T-helper 22 cell (primary cell): Measurements from ENCODE around the gene TTLL12.

Source experiments
- DNase-seq: peaks from one replicate; pipeline ENCODE4 v3.0.0-alpha.2; 2020; ENCODE audit warnings: low read depth

Gene TTLL12

GRCh38 chr22:43172191-43172590, 14.7 kb downstream of the TTLL12 start:
- DNase-seq: no peak

- DNase-seq: no peak
These were observed 15.3 kb downstream of the TTLL12 start for GRCh38 chr22:43171607-43172006.

GRCh38 chr22:43171019-43171491, 15.9 kb downstream of the TTLL12 start:
- no peak for DNase-seq

GRCh38 chr22:43170131-43170480, 16.8 kb downstream of the TTLL12 start:
- no peak for DNase-seq

- DNase-seq: no peak
These were observed 17.4 kb downstream of the TTLL12 start for GRCh38 chr22:43169310-43170130.

- no peak for DNase-seq
These were observed 18.2 kb downstream of the TTLL12 start for GRCh38 chr22:43168471-43169309.

GRCh38 chr22:43167001-43167589, 19.8 kb downstream of the TTLL12 start:
- DNase-seq: no peak

- DNase-seq: no peak
These were observed 20.6 kb downstream of the TTLL12 start for GRCh38 chr22:43166132-43166930.

- no peak for DNase-seq
These were observed 22.3 kb downstream of the TTLL12 start for GRCh38 chr22:43164636-43165035.

- no peak for DNase-seq
These were observed 23.6 kb downstream of the TTLL12 start for GRCh38 chr22:43163241-43163795.

GRCh38 chr22:43162412-43163150, 24.4 kb downstream of the TTLL12 start:
- DNase-seq: no peak

GRCh38 chr22:43160497-43161126, 26.3 kb downstream of the TTLL12 start:
- DNase-seq: no peak

GRCh38 chr22:43159484-43160178, 27.3 kb downstream of the TTLL12 start:
- no peak for DNase-seq

- DNase-seq: no peak
These were observed 28.0 kb downstream of the TTLL12 start for GRCh38 chr22:43158778-43159483.

GRCh38 chr22:43157874-43158546, 28.9 kb downstream of the TTLL12 start:
- DNase-seq: no peak

GRCh38 chr22:43156413-43156812, 30.5 kb downstream of the TTLL12 start:
- no peak for DNase-seq

- DNase-seq: no peak
These were observed 31.1 kb downstream of the TTLL12 start for GRCh38 chr22:43155789-43156188.

- DNase-seq: no peak
These were observed 31.9 kb downstream of the TTLL12 start for GRCh38 chr22:43154887-43155536.
